ENCODE measurements around the gene LRRD1.

LRRD1 gene

GRCh38 chr7:92133133-92133736 lies 45.7 kb downstream of the LRRD1 start:
- Histone ChIP-seq H3K4me3 (ENCODE audit: control insufficient read depth in 1 of 7, extremely low read depth in 1 of 7, insufficient read depth in 4 of 7, low read depth in 2 of 7, low read length in 6 of 7) (peak overlapping the region; percentile 60 to 94 (median 80)), H3K36me3 (ENCODE audit: control insufficient read depth in 4 of 4, insufficient read depth in 4 of 4, low read length in 3 of 4) (peaks cover 0 to 31% (median 17%) of the 10 kb centered on the region in 4 experiments), H3K27me3 (replicated peaks in 2 of 5; ENCODE audit: control insufficient read depth in 4 of 5, insufficient read depth in 5 of 5, low read length in 4 of 5) (no peaks in the 10 kb centered on the region), H3K9me3 (ENCODE audit: control extremely low read depth in 1 of 5, control insufficient read depth in 4 of 5, insufficient read depth in 2 of 5, low read depth in 1 of 5, low read length in 4 of 5) (no peaks in the 10 kb centered on the region), H3K27ac (ENCODE audit: insufficient read depth in 1 of 2, low read depth in 1 of 2, low read length in 2 of 2, poor library complexity in 1 of 2, severe bottlenecking in 2 of 2) (peak overlapping the region in 1 of 2 experiments; percentile 98), H3K4me1 (ENCODE audit: control extremely low read depth in 1 of 4, control insufficient read depth in 4 of 4, insufficient read depth in 4 of 4, low read length in 3 of 4) (peaks cover 3 to 30% (median 16%) of the 10 kb centered on the region in 4 experiments)
- CTCF ChIA-PET, result interaction anchor here (0.6 to 1.3 kb wide), 6 partner anchors 8 to 112 kb away, joined by 3 to 10 read pairs (median 3); partner anchors contain the start of genes ANKIB1, KRIT1 and LRRD1
- DNase-seq, result no peak
- POLR2A ChIA-PET, result interaction anchor here (0.6 to 1.2 kb wide), 2 partner anchors 14 to 40 kb away, joined by 3 read pairs; no protein-coding TSS in a partner anchor
- WGBS (ENCODE audit: insufficient coverage), result 20% methylated on average over 7 of the region's 15 CpGs

GRCh38 chr7:92131764-92132330 lies 47.1 kb downstream of the LRRD1 start:
- peak in 2 of 3 donors; percentile 9 to 13 for DNase-seq
- POLR2A ChIA-PET, result no interaction called here
- no peak overlapping the region for H3K27ac ChIP-seq (ENCODE audit: insufficient read depth in 1 of 2, low read depth in 1 of 2, low read length in 2 of 2, poor library complexity in 1 of 2, severe bottlenecking in 2 of 2)
- peaks cover 4 to 45% (median 28%) of the 10 kb centered on the region in 4 experiments for H3K36me3 ChIP-seq (ENCODE audit: control insufficient read depth in 4 of 4, insufficient read depth in 4 of 4, low read length in 3 of 4)
- H3K4me1 ChIP-seq (ENCODE audit: control extremely low read depth in 1 of 4, control insufficient read depth in 4 of 4, insufficient read depth in 4 of 4, low read length in 3 of 4), result peaks cover 3 to 30% (median 12%) of the 10 kb centered on the region in 4 experiments
- H3K9me3 ChIP-seq (ENCODE audit: control extremely low read depth in 1 of 5, control insufficient read depth in 4 of 5, insufficient read depth in 2 of 5, low read depth in 1 of 5, low read length in 4 of 5), result no peaks in the 10 kb centered on the region
- no CpG with 5 or more reads among the region's 4 CpGs for WGBS (ENCODE audit: insufficient coverage)
- H3K27me3 ChIP-seq (replicated peaks in 2 of 5; ENCODE audit: control insufficient read depth in 4 of 5, insufficient read depth in 5 of 5, low read length in 4 of 5), result no peaks in the 10 kb centered on the region
- H3K4me3 ChIP-seq (ENCODE audit: control insufficient read depth in 1 of 7, extremely low read depth in 1 of 7, insufficient read depth in 4 of 7, low read depth in 2 of 7, low read length in 6 of 7), result peak overlapping the region in 1 of 7 experiments; percentile 93
- CTCF ChIA-PET, result interaction anchor here (1.0 kb wide), 1 partner anchor 10 kb away, joined by 3 read pairs; no protein-coding TSS in a partner anchor

GRCh38 chr7:92131093-92131492 lies 47.8 kb downstream of the LRRD1 start:
- no peaks in the 10 kb centered on the region for H3K27me3 ChIP-seq (replicated peaks in 2 of 5; ENCODE audit: control insufficient read depth in 4 of 5, insufficient read depth in 5 of 5, low read length in 4 of 5)
- H3K9me3 ChIP-seq (ENCODE audit: control extremely low read depth in 1 of 5, control insufficient read depth in 4 of 5, insufficient read depth in 2 of 5, low read depth in 1 of 5, low read length in 4 of 5), result no peaks in the 10 kb centered on the region
- WGBS (ENCODE audit: insufficient coverage), result 98% methylated on average over 5 of the region's 5 CpGs
- no peak for DNase-seq
- peaks cover 8 to 52% (median 32%) of the 10 kb centered on the region in 4 experiments for H3K36me3 ChIP-seq (ENCODE audit: control insufficient read depth in 4 of 4, insufficient read depth in 4 of 4, low read length in 3 of 4)
- H3K27ac ChIP-seq (ENCODE audit: insufficient read depth in 1 of 2, low read depth in 1 of 2, low read length in 2 of 2, poor library complexity in 1 of 2, severe bottlenecking in 2 of 2), result no peak overlapping the region
- CTCF ChIA-PET, result interaction anchor here (1.0 kb wide), 1 partner anchor 316 kb away, joined by 3 read pairs; the partner anchor contains the start of gene GATAD1
- peaks cover 3 to 30% (median 12%) of the 10 kb centered on the region in 4 experiments for H3K4me1 ChIP-seq (ENCODE audit: control extremely low read depth in 1 of 4, control insufficient read depth in 4 of 4, insufficient read depth in 4 of 4, low read length in 3 of 4)
- POLR2A ChIA-PET, result no interaction called here
- peak overlapping the region in 1 of 7 experiments; percentile 93 for H3K4me3 ChIP-seq (ENCODE audit: control insufficient read depth in 1 of 7, extremely low read depth in 1 of 7, insufficient read depth in 4 of 7, low read depth in 2 of 7, low read length in 6 of 7)

DNA sequence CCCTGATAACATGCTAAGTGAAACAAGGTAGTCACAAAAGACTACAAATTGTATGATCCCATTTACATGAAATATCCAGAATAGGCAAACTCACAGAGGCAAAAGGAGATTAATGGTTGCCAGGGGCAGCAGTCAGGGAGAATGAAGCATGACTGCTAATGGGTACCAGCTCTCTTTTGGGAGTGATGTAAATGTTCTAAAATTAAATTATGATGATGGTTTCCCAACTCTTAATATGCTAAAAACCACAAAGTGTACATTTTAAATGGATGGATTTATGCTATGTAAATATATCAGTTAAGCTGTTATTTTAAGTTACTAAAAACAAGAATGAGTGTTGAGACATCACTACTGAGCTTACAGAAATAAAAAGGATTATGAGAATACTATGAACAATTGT lies 57.3 kb downstream of the LRRD1 start:
- ChIA-PET CTCF (no interaction called here), POLR2A (no interaction called here)
- no peak overlapping the region for H3K27ac ChIP-seq (ENCODE audit: insufficient read depth in 1 of 2, low read depth in 1 of 2, low read length in 2 of 2, poor library complexity in 1 of 2, severe bottlenecking in 2 of 2)
- H3K4me1 ChIP-seq (ENCODE audit: control extremely low read depth in 1 of 4, control insufficient read depth in 4 of 4, insufficient read depth in 4 of 4, low read length in 3 of 4), result no peaks in the 10 kb centered on the region
- no peak for DNase-seq
- peaks cover 19 to 91% (median 49%) of the 10 kb centered on the region in 4 experiments for H3K36me3 ChIP-seq (ENCODE audit: control insufficient read depth in 4 of 4, insufficient read depth in 4 of 4, low read length in 3 of 4)
- H3K4me3 ChIP-seq (ENCODE audit: control insufficient read depth in 1 of 7, extremely low read depth in 1 of 7, insufficient read depth in 4 of 7, low read depth in 2 of 7, low read length in 6 of 7), result no peak overlapping the region
- peaks cover 0 to 12% (median 5%) of the 10 kb centered on the region in 5 experiments for H3K9me3 ChIP-seq (ENCODE audit: control extremely low read depth in 1 of 5, control insufficient read depth in 4 of 5, insufficient read depth in 2 of 5, low read depth in 1 of 5, low read length in 4 of 5)
- no peaks in the 10 kb centered on the region for H3K27me3 ChIP-seq (replicated peaks in 2 of 5; ENCODE audit: control insufficient read depth in 4 of 5, insufficient read depth in 5 of 5, low read length in 4 of 5)

DNA sequence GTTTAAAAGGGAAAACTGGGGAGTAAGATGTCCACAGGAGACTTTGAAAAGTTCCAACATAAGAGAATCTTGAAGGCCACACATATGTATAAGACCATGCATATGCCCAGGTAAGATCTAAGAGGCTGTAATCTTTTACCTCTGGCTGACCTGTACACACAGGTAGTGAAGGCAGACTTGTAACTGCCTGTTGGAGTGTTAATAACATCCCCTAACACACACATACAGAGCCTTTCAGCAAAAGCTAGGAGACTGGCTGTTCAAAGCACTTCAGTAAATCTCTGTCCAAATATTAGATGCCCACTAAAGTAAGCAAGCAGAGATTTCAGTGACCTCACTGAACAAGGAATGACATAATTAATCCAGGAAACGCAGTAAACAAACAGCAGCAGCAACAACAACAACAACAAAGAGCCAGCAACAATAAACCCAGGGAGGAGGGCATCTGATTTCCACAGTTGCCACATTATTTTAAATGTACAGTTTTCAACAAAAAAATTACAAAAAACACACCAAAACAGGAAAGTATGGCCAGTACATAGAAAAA lies 59.7 kb downstream of the LRRD1 start:
- H3K4me3 ChIP-seq (ENCODE audit: control insufficient read depth in 1 of 7, extremely low read depth in 1 of 7, insufficient read depth in 4 of 7, low read depth in 2 of 7, low read length in 6 of 7), result no peak overlapping the region
- DNase-seq, result no peak
- H3K9me3 ChIP-seq (ENCODE audit: control extremely low read depth in 1 of 5, control insufficient read depth in 4 of 5, insufficient read depth in 2 of 5, low read depth in 1 of 5, low read length in 4 of 5), result peaks cover 0 to 12% (median 5%) of the 10 kb centered on the region in 5 experiments
- WGBS (ENCODE audit: insufficient coverage), result no CpG with 5 or more reads among the region's 1 CpG
- POLR2A ChIA-PET, result interaction anchor here (1.0 kb wide), 1 partner anchor 15 kb away, joined by 3 read pairs; the partner anchor contains the start of gene CYP51A1
- H3K27ac ChIP-seq (ENCODE audit: insufficient read depth in 1 of 2, low read depth in 1 of 2, low read length in 2 of 2, poor library complexity in 1 of 2, severe bottlenecking in 2 of 2), result no peak overlapping the region
- H3K4me1 ChIP-seq (ENCODE audit: control extremely low read depth in 1 of 4, control insufficient read depth in 4 of 4, insufficient read depth in 4 of 4, low read length in 3 of 4), result no peaks in the 10 kb centered on the region
- CTCF ChIA-PET, result no interaction called here
- H3K27me3 ChIP-seq (replicated peaks in 2 of 5; ENCODE audit: control insufficient read depth in 4 of 5, insufficient read depth in 5 of 5, low read length in 4 of 5), result no peaks in the 10 kb centered on the region
- peaks cover 20 to 91% (median 47%) of the 10 kb centered on the region in 4 experiments for H3K36me3 ChIP-seq (ENCODE audit: control insufficient read depth in 4 of 4, insufficient read depth in 4 of 4, low read length in 3 of 4)

- Histone ChIP-seq H3K9me3 (ENCODE audit: control extremely low read depth in 1 of 5, control insufficient read depth in 4 of 5, insufficient read depth in 2 of 5, low read depth in 1 of 5, low read length in 4 of 5) (peaks cover 0 to 5% (median 3%) of the 10 kb centered on the region in 5 experiments), H3K4me3 (ENCODE audit: control insufficient read depth in 1 of 7, extremely low read depth in 1 of 7, insufficient read depth in 4 of 7, low read depth in 2 of 7, low read length in 6 of 7) (no peak overlapping the region), H3K27ac (ENCODE audit: insufficient read depth in 1 of 2, low read depth in 1 of 2, low read length in 2 of 2, poor library complexity in 1 of 2, severe bottlenecking in 2 of 2) (no peak overlapping the region), H3K27me3 (replicated peaks in 2 of 5; ENCODE audit: control insufficient read depth in 4 of 5, insufficient read depth in 5 of 5, low read length in 4 of 5) (no peaks in the 10 kb centered on the region), H3K4me1 (ENCODE audit: control extremely low read depth in 1 of 4, control insufficient read depth in 4 of 4, insufficient read depth in 4 of 4, low read length in 3 of 4) (no peaks in the 10 kb centered on the region), H3K36me3 (ENCODE audit: control insufficient read depth in 4 of 4, insufficient read depth in 4 of 4, low read length in 3 of 4) (peaks cover 13 to 78% (median 32%) of the 10 kb centered on the region in 4 experiments)
- DNase-seq, result no peak
- ChIA-PET CTCF (interaction anchor here (0.8 kb wide), 1 partner anchor 330 kb away, joined by 3 read pairs; the partner anchor contains the start of gene GATAD1), POLR2A (no interaction called here)
- 100% methylated on average over 1 of the region's 3 CpGs for WGBS (ENCODE audit: insufficient coverage)
Measured at GRCh38 chr7:92116949-92117348, 62.0 kb downstream of the LRRD1 start.

DNA sequence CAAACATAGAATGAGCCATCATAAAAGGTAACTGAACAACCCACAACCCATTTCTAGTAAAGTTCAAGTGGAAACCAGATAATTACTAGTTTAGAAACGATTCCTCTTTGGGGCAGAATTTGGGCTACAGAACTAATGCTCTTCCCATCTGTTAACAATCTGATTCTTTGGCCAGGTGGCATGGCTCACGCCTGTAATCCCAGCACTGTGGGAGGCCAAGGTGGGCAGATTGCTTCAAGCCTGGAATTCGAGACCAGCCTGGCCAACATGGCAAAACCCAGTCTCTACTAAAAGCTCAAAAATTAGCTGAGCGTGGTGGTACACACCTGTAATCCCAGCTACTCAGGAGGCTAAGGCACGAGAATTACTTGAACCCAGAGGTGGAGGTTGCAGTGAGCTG lies 63.1 kb downstream of the LRRD1 start:
- ChIA-PET POLR2A (no interaction called here), CTCF (no interaction called here)
- Histone ChIP-seq H3K4me1 (ENCODE audit: control extremely low read depth in 1 of 4, control insufficient read depth in 4 of 4, insufficient read depth in 4 of 4, low read length in 3 of 4) (no peaks in the 10 kb centered on the region), H3K27me3 (replicated peaks in 2 of 5; ENCODE audit: control insufficient read depth in 4 of 5, insufficient read depth in 5 of 5, low read length in 4 of 5) (no peaks in the 10 kb centered on the region), H3K4me3 (ENCODE audit: control insufficient read depth in 1 of 7, extremely low read depth in 1 of 7, insufficient read depth in 4 of 7, low read depth in 2 of 7, low read length in 6 of 7) (no peak overlapping the region), H3K9me3 (ENCODE audit: control extremely low read depth in 1 of 5, control insufficient read depth in 4 of 5, insufficient read depth in 2 of 5, low read depth in 1 of 5, low read length in 4 of 5) (no peaks in the 10 kb centered on the region), H3K27ac (ENCODE audit: insufficient read depth in 1 of 2, low read depth in 1 of 2, low read length in 2 of 2, poor library complexity in 1 of 2, severe bottlenecking in 2 of 2) (no peak overlapping the region), H3K36me3 (ENCODE audit: control insufficient read depth in 4 of 4, insufficient read depth in 4 of 4, low read length in 3 of 4) (peaks cover 14 to 78% (median 29%) of the 10 kb centered on the region in 4 experiments)
- 100% methylated on average over 4 of the region's 5 CpGs for WGBS (ENCODE audit: insufficient coverage)
- no peak for DNase-seq
